OCI-LY3 (cell line): ENCODE data around the gene UBALD2.

ENCODE experiments used
- CTCF ChIP-seq: fragments of 200-600, 300-600 bp; sonication (generic); IDR thresholded peaks from 2 replicates; pipeline ENCODE4 v1.5.1; 2014; ENCODE audit warnings: antibody characterized with exemption, low read length, low read depth
- EZH2phosphoT487 ChIP-seq: fragments of 200-600 bp; shearing (Covaris generic); IDR thresholded peaks from 2 replicates; pipeline ENCODE4 v1.6.1; 2018; ENCODE audit warnings: antibody characterized with exemption, mixed run types, low read depth

GRCh38 chr17:76246080-76247066, 18.8 kb upstream of the UBALD2 start:
- no peak for TF ChIP-seq CTCF
- 0 out of 2 replicates have a peak, but pooled peaks have one; percentile 44 for TF ChIP-seq EZH2phosphoT487
